ENCODE measurements around the gene MYO1F.
"Not testable (repeated sequence)": the region's sequence is repeated elsewhere in the genome, so short reads cannot be mapped to it uniquely, and the experiment has no call there.

MYO1F gene
- total RNA-seq: 131 reads per million, percentile 87 among the genes with 10 or more reads in this experiment

DNA sequence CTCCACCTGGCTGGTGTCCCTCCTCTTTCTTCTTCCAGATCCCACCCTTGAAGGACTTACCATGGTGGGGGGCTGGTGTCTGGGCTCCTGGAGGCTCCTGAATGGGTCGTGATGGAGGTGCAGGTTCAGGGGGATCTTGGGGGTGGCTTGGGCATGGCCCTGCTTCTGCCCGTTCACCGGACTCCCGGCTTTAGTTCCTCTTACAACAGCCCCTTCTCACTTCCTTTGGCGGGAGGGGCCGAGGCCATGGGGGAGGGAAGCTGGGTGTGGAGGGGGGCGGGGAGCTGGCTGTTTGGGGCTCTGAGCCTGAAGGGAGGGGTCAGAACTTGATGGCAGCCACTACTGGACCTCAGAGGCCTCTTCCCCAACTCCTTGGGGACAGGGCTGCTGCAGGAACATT lies at the start of gene MYO1F:
Gene MYO1F, minus strand, starts transcription at position 196 of the 400 bp plus-strand sequence. Its CDS starts 133 bp downstream, at position 63.
- no peak for DNase-seq

DNA sequence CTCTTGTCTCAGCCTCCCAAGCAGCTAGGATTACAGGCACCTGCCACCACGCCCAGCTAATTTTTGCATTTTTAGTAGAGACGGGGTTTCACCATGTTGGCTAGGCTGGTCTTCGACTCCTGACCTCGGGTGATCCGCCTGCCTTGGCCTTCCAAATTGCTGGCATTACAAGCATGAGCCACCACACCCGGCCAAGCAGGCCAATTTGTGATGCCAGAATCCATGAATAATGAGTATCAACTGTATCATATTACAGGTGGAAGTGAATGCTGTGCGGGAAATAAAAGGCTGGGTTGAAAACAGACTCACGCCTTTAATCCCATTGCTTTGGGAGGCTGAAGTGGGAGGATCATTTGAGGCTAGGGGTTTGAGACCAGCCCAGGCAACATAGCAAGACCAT lies 49.6 kb upstream of the MYO1F start:
- no peak for DNase-seq

DNA sequence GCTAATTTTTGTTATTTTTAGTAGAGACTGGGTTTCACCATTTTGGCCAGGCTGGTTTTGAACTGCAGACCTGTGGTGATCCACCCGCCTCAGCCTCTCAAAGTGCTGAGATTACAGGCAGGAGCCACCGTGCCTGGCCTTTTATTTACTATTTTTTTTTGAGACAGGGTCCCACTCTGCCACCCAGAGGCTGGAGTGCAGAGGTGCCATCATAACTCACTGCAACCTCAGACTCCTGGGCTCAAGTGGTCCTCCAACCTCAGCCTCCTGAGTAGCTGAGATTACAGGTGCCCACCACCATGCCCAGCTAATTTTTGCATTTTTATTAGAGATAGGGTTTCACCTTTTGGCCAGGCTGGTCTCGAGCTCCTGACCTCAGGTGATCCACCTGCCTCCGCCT lies 45.6 kb upstream of the MYO1F start:
- not testable (repeated sequence) for DNase-seq

DNA sequence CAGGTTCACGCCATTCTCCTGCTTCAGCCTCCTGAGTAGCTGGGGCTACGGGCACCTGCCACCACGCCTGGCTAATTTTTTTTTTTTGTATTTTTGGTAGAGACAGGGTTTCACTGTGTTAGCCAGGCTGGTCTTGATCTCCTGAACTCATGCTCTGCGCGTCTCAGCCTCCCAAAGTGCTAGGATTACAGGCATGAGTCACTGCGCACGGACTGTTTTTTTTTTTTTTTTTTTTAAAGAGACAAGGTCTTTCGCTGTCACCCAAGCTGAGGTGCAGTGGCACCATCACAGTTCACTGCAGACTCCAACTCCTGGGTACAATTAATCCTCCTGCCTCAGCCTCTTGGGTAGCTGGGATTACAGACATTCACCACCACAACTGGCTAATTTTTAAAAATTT lies 41.5 kb upstream of the MYO1F start:
- DNase-seq: no peak

DNA sequence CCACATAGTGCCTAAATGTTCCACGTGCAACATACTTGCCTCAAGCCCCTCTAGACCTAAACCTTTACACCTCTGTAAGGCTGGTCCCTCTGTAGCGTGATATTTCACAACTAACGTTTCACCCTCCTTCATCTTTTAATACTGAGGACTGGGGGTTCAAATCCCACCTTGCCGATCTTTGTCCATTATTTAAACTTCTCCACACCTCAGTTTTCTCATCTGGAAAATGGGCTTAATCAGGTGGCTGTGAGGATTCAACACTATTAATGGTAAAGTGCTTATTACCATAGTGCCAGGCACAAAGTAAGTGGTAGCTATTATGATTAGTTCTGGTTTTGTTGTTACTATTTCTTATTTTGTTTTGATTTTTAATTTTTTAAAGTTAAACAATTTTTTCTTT lies 40.7 kb upstream of the MYO1F start:
- DNase-seq: no peak

DNA sequence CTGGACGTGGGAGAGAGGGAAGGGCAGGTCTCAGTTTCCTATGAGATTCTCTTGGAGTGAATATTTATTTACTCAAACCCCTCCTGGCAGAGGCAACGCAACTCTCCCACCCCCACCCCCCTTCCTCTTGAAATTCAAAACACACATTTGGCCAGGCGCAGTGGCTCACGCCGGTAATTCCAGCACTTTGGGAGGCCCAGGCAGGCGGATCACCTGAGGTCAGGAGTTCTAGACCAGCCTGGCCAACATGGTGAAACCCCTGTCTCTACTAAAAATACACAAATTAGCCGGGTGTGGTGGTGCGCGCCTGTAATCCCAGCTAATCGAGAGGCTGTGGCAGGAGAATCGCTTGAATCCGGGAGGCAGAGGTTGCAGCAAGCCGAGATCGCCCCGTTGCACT lies 40.1 kb upstream of the MYO1F start:
- DNase-seq: not testable (repeated sequence)

DNA sequence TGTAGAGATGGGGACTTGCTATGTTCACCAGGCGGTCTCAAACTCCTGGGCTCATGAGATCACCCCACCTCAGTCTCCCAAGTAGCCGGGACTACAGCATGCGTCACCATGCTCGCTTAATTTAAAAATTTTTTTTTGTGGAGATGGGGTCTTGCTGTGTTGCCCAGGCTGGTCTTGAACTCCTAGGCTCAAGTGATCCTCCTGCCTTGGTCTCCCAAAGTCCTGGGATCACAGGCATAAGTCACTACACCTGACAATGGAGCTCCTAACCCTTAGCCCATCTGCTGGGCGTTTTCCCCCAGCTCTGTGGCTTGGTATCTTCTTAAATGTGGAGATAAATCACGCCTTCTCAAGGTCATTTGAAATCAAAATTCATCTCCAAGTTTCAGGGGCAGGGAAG lies 39.6 kb upstream of the MYO1F start:
- no peak for DNase-seq

DNA sequence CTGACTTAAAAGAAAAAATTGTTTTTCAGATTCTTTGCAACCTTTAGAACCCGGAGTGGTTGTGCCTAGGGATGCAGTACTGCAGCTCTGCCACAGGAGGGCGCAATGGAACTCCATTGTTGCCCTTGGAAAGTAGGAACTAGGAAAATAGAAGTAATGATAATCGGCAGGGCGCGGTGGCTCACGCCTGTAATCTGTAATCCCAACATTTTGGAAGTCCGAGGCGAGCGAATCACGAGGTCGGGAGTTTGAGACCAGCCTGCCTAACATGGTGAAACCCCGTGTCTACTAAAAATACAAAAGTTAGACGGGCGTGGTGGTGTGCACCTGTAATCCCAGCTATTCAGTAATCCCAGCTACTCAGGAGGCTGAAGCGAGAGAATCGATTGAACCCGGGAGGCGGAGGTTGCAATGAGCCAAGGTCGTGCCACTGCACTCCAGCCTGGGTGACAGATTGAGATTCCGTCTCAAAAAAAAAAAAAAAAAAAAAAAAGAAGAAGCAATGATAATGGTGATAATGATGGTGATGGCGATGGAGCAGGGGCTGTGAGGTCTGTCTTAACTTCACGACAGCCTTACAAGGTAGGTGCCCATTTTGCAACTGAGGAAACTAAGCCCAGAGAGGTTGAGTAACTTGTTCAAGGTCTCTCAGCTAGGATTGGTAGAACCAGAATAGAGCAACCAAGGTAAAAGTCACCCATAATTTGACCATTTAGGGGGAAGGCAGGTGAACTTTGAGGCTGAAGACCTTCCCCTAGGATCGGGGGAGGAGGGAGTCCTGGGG lies 38.8 kb upstream of the MYO1F start:
- peak; percentile 46 for DNase-seq

DNA sequence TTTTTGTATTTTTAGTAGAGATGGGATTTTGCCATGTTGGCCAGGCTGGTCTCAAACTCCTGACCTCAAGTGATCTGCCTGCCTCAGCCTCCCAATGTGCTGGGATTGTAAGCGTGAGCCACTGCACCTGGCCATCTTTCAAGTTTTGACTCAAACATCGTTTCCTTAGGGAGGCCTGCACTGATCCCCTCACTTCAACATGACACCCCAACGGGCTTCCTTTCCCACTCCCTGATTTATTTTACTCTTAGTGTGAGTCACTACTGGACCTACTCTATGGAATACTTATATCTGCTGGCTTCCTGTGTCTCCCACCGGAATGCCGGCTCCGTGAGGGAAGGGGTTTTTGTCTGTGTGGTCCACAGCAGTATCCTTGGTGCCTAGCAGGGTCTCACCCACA lies 37.8 kb upstream of the MYO1F start:
- DNase-seq: no peak

DNA sequence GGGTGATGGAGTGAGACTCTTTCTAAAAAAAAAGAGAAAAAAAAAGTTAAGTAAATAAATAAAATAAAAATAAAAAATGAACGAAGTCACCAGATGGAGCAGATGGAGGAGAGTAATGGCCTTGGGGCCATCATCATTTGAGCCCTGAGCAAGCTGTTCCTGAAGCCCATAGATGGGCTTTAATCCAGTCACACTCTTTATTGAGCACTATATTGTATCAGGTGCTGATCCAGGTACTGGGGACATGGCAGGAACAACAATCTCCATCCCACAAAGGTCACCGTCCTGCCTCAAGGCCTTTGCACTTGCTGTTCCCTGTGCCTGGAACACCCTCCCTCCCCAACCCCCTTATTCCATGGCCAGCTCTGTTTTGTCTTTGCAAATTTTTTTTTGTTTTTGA lies 37.2 kb upstream of the MYO1F start:
- no peak for DNase-seq

DNA sequence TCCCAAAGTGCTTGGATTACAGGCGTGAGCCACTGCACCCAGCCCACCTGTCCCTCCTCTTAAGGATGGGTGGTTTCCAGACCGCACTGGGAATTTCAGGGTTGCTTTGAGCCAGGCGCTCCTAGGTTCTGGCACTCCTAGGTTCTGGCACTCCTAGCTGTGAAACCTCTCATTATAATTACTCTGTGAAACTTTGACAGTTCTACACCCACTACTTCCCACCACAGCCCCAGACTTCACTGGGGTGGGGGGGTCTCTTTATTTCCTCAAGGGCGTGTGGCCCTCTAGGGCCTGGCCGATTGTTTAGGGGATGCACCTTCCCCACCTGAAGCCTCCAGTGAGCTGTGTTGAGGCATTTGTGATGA lies 35.5 kb upstream of the MYO1F start:
- DNase-seq: no peak

DNA sequence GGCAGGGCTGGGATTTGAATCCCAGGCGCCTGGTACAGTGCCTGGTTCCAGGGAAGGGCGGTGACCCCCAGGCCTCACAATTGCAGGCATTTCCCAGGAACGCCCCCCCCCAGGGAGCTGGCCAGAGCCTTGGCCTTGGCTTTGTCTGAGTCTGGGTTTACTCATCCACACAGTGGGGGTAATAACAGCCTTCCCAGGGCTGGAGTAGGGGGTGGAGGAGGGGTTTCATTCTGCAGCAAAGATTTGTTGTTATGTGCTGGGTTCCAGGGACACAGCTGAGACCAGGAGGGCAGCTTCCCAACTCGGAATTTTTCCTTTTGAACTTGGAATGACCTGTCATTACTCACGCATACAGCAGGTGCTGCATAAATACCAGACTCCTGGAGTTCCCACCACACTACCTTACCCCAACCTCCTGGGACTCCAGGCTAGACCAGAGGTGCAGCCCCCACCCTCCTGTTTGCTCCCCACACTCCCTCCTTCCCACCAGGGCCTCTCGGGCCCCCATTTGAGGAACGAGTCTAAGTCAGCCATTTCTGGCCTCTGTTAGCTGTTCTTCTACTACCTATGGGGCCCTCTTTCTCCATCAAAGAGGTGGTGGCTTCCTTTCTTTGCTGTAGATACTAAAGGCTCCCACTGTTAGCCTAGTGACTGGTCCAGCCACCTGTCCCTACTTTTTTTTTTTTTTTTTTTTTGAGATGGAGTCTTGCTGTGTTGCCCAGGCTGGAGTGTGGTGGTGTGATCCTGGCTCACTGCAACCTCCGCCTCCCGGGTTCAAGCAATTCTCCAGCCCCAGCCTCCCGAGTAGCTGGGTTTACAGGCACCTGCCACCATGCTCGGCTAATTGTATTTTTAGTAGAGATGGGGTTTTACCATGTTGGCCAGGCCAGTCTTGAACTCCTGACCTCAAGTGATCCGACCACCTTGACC lies 34.9 kb upstream of the MYO1F start:
- no peak for DNase-seq

DNA sequence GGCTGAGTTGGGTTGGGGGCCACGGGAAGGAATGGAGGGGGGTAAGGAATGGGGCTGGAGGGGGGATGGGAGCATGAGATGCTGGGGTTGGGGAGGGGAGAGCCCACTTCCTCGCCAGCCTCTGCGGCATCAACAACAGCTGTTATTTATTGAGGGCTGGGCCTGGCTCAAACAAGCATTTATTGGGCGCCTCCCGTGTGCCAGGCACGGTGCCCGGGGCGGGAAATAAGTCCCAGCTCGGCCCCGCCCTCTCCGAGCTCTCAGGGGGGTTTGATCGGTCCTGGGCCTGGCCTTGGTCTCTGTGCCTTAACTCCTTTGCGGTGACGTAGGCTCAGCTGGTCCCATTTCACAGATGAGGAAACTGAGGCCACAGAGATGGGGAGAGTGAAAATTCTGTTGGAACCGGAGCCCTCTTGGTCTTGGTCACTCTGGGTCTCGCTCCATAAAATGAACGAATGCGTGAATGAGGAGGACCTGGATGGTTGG lies 34.2 kb upstream of the MYO1F start:
- DNase-seq: no peak

DNA sequence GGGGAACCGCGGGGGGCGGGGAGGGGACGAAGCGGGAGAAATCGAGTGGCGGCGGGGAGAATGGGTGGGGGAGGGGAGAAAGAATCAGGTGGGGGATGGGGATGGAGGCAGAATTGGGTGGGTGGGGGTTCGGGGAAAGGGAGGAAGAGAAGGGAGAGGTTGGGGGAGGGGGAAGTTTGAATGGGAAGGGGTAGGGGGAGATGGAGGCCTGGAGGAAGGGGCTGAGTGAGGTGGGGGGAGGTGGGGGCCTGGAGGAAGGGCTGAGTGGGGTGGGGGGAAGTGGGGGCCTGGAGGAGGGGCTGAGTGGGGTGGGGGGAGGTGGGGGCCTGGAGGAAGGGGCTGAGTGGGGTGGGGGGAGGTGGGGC lies 33.7 kb upstream of the MYO1F start:
- DNase-seq: no peak

DNA sequence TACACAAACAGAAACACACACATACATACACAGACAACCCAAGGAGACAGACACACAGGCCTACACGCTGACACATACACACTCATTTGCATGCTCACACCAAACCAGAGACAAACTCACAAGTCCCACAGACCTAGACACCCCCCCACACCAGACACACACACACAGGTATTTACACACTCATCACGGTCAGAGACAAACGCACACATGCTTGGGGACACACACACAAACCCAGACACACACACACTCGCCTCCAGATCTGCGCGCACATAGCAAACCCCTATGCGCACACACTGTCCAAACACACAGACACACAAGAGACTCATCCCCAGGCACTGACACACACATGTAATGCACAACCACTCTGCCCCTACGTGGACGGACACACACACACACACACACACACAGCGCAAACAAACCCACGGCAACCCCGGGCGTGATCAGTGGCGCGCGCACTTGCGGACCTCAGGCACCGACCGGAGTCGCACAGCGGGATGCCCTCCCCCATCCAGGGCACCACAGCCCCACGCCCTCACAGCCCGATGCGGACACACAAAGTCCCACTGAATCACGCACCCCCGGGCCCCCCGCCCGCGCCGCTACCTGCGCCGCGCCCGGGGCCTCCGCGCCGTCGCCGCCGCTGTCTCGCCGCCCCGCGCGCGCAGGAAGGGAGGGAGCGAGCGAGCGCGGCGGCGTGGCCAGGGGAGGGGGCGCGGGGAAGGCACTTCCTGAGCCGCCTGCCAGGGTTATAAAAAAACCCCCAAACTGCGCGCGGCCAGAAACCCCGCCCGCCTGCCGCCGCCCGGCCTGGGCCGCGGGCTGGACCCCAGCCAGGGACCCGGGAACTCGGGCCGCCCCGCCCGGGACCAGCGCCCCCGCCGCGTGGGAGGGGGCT lies 33.0 kb upstream of the MYO1F start, which contains the start of gene ADAMTS10:
Gene ADAMTS10, minus strand, starts transcription at position 675 of the 895 bp plus-strand sequence. CDS start 5,005 bp downstream, outside the sequence.
- DNase-seq: peak; percentile 24

DNA sequence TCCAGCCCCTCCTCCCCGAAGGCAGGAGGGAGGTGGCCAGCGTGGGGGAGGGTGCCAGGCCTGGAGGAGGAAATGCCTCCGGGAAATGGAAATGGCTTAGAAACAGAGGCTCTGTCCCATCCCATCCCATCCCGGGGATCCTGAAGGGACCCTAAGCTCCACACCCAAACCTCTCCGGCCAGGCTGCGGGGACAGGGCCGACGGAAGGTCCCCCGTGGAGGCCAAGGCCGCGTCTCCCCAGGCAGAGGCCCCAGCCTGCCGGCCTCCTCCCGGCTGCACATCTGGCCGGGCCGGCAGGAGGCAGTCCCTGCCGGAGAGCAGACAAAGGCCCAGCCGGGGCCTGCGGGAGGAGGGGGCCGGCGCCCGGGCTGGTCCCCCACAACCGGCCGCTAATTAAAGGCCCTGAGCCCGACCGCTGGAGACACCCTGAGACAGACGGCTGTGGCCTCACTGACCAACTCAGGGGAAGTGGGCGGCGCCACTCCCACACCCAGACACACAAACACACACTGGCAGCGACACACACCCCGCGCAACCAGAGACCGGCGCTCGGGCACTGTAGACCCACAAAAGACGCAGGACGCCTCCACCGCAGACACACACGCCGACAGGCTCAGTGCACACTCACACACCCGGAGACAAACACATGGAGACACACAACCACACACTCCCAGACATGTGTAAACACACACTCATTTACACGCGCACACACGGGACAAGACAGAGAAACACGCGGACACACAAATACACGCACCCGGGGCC lies 32.2 kb upstream of the MYO1F start:
- DNase-seq: no peak

DNA sequence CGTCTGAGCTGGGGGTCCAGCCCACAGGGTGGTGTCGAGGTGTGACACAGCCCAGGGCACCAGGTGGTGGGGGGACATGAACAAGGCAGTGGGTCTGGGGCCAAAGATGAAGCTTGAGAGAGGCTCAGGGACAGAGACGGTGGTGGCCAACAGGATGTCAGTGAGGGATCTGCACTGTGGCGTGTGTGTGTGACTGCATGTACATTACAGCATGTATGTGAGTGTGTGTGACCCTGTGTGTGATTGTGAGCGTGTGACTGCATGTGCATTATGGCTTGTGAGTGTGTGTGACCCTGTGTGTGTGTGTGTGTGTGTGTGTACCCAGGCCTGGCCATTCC lies 31.7 kb upstream of the MYO1F start:
- no peak for DNase-seq

DNA sequence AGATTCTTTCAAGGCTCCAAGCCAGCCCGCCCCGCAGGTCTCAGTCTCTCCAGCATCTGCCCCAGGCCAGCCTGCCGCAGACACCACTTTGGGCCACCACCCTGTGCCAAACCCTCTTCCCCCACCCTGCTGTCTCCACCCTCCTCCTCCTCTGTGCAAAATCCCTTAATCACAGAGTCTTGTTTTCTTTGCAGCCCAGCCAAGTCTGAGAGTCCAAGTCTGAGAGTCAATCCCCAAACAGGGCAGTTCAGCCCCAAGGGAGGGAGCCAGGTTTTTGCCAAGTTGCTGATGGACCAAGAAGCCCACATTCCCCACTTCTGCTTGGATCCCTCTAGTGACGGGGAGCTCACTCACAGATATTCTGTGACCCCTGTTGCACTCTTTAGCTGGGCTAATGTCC lies 30.1 kb upstream of the MYO1F start:
- no peak for DNase-seq

DNA sequence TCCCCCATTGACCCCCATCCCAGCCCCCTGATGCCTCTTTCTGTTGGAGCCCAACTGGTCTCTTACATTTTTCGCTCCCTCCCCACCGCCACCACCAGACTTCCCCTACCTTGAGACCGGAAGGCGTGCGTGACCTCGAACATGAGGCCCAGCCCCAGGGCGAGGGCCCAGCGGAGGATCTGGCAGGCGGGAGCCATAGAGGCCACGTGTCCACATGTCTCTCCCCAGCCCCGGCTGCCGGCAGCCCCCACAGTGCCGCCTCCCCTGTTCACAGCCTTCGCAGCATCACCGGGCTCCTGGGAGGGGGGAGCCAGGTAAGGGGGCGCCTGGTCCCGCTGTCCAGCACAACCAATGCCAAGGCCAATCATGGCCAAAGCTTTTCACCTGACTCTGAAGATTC lies 28.3 kb upstream of the MYO1F start:
- no peak for DNase-seq

DNA sequence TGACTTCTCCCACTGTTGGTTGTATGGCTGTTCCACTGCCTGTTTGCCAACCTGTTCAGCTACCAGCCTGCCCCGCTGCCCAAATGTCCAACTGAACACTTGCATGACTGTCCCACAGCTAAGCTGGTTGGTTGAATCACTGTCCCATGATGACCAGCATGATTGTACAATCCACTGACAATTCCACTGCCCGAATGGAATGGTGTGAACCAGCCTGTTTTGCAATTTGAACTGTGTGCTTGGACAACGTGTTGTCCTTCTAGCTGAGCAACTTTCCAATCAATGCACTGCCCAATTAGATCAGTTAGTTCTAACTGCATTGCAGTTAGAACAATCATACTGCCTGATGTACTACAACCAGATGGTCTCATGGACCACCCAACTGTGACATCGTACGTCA lies 24.6 kb upstream of the MYO1F start:
- no peak for DNase-seq

DNA sequence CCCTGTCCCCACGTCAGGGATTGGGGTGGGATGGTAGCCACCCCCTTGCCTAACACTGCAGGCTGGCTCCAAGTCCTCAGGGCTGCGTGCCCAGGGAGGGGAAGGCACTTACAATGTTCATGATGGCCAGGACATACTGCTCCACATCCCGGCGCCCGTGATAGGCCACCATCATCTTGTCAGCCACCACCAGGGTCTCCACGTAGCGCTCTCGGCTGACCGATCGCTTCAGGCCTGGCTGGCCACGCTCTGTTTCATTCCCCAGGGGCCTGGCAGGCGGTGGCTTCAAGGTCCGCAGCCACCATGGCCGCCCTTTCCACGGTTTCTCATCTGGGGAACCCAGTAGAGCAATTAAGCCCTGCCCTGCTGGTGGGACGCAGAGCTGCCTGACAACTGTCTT lies 23.6 kb upstream of the MYO1F start:
- no peak for DNase-seq

DNA sequence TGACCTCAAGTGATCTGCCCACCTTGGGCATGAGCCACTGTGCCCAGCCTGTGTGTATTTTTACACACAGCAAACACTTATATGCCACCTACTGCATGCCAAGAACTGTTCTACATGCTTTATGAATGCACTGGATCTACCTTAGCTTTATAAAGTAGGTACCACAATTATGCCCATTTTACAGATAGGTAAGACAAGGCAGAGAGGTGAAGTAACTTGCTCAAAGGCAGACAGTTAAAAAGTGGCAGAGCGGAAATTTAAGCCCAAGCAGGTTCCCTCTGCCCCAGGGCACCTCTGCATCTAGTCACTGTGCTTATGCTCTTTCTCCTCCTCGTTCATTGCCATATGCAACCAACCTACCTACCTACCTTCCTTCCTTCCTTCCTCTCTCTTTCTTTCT lies 22.8 kb upstream of the MYO1F start:
- no peak for DNase-seq

Measured in effector CD4-positive, alpha-beta T cell (primary cell).